ENCODE data around the gene INSC.

The INSC gene

DNA sequence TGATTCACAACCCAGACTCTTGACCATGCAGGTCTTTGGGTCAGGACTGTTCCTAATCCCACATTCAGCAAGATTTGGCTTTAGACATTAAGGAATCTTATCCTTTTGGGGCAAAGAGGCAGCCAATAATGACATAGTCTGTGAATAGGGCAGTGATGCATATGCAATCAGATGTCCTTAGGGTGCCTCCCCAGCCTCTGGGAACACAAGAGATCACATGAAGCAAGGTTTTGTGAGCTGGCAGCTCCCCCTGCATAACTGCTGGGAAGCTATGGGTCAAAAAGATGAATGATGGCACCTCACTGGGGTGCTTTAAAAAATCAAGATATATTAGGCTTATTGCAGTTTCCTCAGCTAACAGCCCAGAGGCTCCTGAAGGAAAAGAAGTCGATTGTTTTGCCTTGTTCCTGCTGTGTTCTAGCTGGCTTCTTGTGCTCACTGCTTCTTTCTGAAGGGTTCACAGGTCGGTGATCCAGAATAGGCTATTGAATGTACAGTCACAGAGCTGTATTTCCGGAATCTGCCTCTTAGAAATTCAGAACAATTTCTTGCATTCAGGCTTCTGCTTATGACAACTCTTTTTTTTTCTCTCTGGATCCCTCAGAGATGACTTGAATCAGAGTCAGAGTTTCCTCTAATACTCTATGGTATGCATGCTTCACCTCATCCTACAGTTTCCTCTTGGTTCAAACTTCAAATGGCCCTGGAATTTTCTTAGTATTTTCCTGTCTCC is 31.7 kb downstream of the INSC start:
- CTCF ChIA-PET = interaction anchor here (0.7 to 2.0 kb wide), 3 partner anchors 13 to 71 kb away, joined by 3 to 7 read pairs (median 3); no protein-coding TSS in a partner anchor
- Histone ChIP-seq H3K4me1 (ENCODE audit: control insufficient read depth, insufficient read depth, low read length) (no peaks in the 10 kb centered on the region), H3K36me3 (ENCODE audit: control insufficient read depth in 2 of 2, insufficient read depth in 1 of 2, low read length in 2 of 2) (no peaks in the 10 kb centered on the region), H3K27ac (ENCODE audit: extremely low read depth, low read depth, low read length) (no peak overlapping the region), H3K4me3 (ENCODE audit: low read depth, low read length) (no peak overlapping the region), H3K9me3 (ENCODE audit: control insufficient read depth, insufficient read depth, low read depth, low read length) (no peaks in the 10 kb centered on the region)
- TF ChIP-seq ZNF670 (tag by site-specific recombination; IDR thresholded peaks at IDR 0.05; ENCODE audit: low read depth) (no peak), ZIC2 (tag by site-specific recombination; IDR thresholded peaks at IDR 0.05) (no peak), KLF1 (tag by site-specific recombination; IDR thresholded peaks at IDR 0.05) (no peak), ZBTB17 (tag by site-specific recombination; IDR thresholded peaks at IDR 0.05) (no peak), ZSCAN16 (tag by site-specific recombination; IDR thresholded peaks at IDR 0.05) (no peak), MEIS1 (CRISPR knock-in tag; IDR thresholded peaks at IDR 0.05; ENCODE audit: borderline replicate concordance) (no peak), ZNF2 (tag by site-specific recombination; IDR thresholded peaks at IDR 0.05) (no peak), ZNF776 (tag by site-specific recombination; IDR thresholded peaks at IDR 0.05; ENCODE audit: borderline replicate concordance) (no peak)
- TF ChIP-seq, protein P1, sequence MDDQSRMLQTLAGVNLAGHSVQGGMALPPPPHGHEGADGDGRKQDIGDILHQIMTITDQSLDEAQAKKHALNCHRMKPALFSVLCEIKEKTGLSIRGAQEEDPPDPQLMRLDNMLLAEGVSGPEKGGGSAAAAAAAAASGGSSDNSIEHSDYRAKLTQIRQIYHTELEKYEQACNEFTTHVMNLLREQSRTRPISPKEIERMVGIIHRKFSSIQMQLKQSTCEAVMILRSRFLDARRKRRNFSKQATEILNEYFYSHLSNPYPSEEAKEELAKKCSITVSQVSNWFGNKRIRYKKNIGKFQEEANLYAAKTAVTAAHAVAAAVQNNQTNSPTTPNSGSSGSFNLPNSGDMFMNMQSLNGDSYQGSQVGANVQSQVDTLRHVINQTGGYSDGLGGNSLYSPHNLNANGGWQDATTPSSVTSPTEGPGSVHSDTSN (CRISPR knock-in tag; IDR thresholded peaks at IDR 0.05) = no peak
- TF ChIP-seq, protein P2, sequence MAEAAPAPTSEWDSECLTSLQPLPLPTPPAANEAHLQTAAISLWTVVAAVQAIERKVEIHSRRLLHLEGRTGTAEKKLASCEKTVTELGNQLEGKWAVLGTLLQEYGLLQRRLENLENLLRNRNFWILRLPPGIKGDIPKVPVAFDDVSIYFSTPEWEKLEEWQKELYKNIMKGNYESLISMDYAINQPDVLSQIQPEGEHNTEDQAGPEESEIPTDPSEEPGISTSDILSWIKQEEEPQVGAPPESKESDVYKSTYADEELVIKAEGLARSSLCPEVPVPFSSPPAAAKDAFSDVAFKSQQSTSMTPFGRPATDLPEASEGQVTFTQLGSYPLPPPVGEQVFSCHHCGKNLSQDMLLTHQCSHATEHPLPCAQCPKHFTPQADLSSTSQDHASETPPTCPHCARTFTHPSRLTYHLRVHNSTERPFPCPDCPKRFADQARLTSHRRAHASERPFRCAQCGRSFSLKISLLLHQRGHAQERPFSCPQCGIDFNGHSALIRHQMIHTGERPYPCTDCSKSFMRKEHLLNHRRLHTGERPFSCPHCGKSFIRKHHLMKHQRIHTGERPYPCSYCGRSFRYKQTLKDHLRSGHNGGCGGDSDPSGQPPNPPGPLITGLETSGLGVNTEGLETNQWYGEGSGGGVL (tag by site-specific recombination; IDR thresholded peaks at IDR 0.05) = no peak
- POLR2A ChIA-PET = no interaction called here

DNA sequence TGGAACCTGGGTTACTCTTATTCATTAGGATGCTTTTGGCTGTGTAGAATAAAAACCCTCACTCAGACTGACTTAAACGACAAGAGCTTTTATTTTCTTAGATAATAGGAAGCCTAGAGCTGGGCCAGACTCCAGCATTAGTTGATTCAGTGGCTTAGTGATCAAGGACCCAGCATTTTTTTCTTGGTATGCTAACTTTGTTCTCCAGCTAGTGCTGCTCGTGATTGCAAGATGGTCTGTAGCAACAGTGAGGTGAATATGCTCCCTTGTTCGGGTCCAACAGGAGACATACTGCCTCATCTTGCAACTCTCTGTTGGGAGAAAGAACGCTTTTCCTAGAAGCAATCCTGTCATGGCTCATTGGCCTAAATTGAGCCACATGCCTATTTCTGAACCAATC is 33.4 kb downstream of the INSC start:
- POLR2A ChIA-PET = no interaction called here
- TF ChIP-seq ZFP37 (tag by site-specific recombination; IDR thresholded peaks at IDR 0.05) = no peak
- no peak for TF ChIP-seq ZNF174 (tag by site-specific recombination; IDR thresholded peaks at IDR 0.05)
- TF ChIP-seq FEZF1 (tag by site-specific recombination; IDR thresholded peaks at IDR 0.05) = no peak
- TF ChIP-seq KLF10 (tag by site-specific recombination; IDR thresholded peaks at IDR 0.05) = no peak
- TF ChIP-seq ZNF10 (tag by site-specific recombination; IDR thresholded peaks at IDR 0.05) = no peak
- TF ChIP-seq ZNF133 (tag by site-specific recombination; IDR thresholded peaks at IDR 0.05) = no peak
- Histone ChIP-seq H3K9me3 (ENCODE audit: control insufficient read depth, insufficient read depth, low read depth, low read length) (no peaks in the 10 kb centered on the region), H3K4me1 (ENCODE audit: control insufficient read depth, insufficient read depth, low read length) (no peaks in the 10 kb centered on the region), H3K27ac (ENCODE audit: extremely low read depth, low read depth, low read length) (no peak overlapping the region), H3K36me3 (ENCODE audit: control insufficient read depth in 2 of 2, insufficient read depth in 1 of 2, low read length in 2 of 2) (no peaks in the 10 kb centered on the region), H3K4me3 (ENCODE audit: low read depth, low read length) (no peak overlapping the region)
- CTCF ChIA-PET = no interaction called here

DNA sequence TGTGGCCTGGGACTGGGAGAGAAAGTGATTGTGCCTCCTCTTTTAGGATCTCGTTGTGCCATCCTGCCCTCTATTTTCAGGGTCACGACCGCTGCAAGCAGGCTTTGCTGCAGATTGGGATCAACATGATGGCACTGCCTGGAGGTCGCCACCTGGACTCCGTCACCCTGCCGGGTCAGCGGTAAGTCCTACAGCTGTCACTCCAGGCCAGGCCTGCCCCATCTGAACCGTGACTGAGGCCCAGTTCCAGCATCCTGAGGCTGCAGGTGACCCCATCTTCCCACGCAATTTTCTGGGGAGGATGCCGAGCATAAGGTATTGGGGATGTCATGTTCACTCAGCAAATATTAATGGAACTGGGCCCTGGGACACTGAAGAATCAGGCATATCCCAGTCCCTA is 34.3 kb downstream of the INSC start:
- H3K4me1 ChIP-seq (ENCODE audit: control insufficient read depth, insufficient read depth, low read length) = no peaks in the 10 kb centered on the region
- H3K27ac ChIP-seq (ENCODE audit: extremely low read depth, low read depth, low read length) = no peak overlapping the region
- H3K36me3 ChIP-seq (ENCODE audit: control insufficient read depth in 2 of 2, insufficient read depth in 1 of 2, low read length in 2 of 2) = no peaks in the 10 kb centered on the region
- no peak overlapping the region for H3K4me3 ChIP-seq (ENCODE audit: low read depth, low read length)
- CTCF ChIA-PET = no interaction called here
- no peaks in the 10 kb centered on the region for H3K9me3 ChIP-seq (ENCODE audit: control insufficient read depth, insufficient read depth, low read depth, low read length)
- POLR2A ChIA-PET = no interaction called here
- TF ChIP-seq ZNF530 (tag by site-specific recombination; IDR thresholded peaks at IDR 0.05; ENCODE audit: low read depth) (no peak), ZNF239 (tag by site-specific recombination; IDR thresholded peaks at IDR 0.05) (no peak), ZNF555 (tag by site-specific recombination; conservative IDR thresholded peaks at IDR 0.05) (no peak), ZNF202 (tag by site-specific recombination; IDR thresholded peaks at IDR 0.05; ENCODE audit: borderline replicate concordance) (no peak), ZNF677 (tag by site-specific recombination; IDR thresholded peaks at IDR 0.05) (no peak), ZFHX2 (tag by site-specific recombination; conservative IDR thresholded peaks at IDR 0.05) (no peak), ZNF701 (tag by site-specific recombination; IDR thresholded peaks at IDR 0.05) (no peak), ZNF335 (tag by site-specific recombination; conservative IDR thresholded peaks at IDR 0.05) (no peak), ZNF274 (IDR thresholded peaks at IDR 0.05; ENCODE audit: low read length) (no peak), ZNF274 (tag by site-specific recombination; IDR thresholded peaks at IDR 0.05; ENCODE audit: borderline replicate concordance) (no peak), HOXD13 (CRISPR knock-in tag; IDR thresholded peaks at IDR 0.05; ENCODE audit: borderline replicate concordance) (no peak)
- TF ChIP-seq, protein P3, sequence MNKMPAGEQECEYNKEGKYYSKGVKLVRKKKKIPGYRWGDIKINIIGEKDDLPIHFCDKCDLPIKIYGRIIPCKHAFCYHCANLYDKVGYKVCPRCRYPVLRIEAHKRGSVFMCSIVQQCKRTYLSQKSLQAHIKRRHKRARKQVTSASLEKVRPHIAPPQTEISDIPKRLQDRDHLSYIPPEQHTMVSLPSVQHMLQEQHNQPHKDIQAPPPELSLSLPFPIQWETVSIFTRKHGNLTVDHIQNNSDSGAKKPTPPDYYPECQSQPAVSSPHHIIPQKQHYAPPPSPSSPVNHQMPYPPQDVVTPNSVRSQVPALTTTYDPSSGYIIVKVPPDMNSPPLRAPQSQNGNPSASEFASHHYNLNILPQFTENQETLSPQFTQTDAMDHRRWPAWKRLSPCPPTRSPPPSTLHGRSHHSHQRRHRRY (tag by site-specific recombination; IDR thresholded peaks at IDR 0.05) = no peak
- TF ChIP-seq, protein P4, sequence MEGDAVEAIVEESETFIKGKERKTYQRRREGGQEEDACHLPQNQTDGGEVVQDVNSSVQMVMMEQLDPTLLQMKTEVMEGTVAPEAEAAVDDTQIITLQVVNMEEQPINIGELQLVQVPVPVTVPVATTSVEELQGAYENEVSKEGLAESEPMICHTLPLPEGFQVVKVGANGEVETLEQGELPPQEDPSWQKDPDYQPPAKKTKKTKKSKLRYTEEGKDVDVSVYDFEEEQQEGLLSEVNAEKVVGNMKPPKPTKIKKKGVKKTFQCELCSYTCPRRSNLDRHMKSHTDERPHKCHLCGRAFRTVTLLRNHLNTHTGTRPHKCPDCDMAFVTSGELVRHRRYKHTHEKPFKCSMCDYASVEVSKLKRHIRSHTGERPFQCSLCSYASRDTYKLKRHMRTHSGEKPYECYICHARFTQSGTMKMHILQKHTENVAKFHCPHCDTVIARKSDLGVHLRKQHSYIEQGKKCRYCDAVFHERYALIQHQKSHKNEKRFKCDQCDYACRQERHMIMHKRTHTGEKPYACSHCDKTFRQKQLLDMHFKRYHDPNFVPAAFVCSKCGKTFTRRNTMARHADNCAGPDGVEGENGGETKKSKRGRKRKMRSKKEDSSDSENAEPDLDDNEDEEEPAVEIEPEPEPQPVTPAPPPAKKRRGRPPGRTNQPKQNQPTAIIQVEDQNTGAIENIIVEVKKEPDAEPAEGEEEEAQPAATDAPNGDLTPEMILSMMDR (tag by site-specific recombination; IDR thresholded peaks at IDR 0.05) = no peak

Measured in HEK293 (cell line).